H9 (cell line): ENCODE data around the gene GGACT. TPM values are rescaled to one million over a fixed set of nuclear protein-coding genes. Genes with fewer than 3 reads are reported as not detected.

Experiments
- DNase-seq: peaks from one replicate; pipeline ENCODE4 v3.0.0-alpha.2; 2017
- H2AFZ ChIP-seq: one replicate; pipeline ENCODE4 v1.6.1; 2013; ENCODE audit warnings: mild to moderate bottlenecking, low read length, control low read depth, moderate library complexity
- H2AK5ac ChIP-seq: 2 replicates; pipeline ENCODE4 v1.6.1; 2013; ENCODE audit warnings: low read length, control low read depth, mixed read lengths; ENCODE audit not compliant: insufficient read length
- H2BK120ac ChIP-seq: one replicate; pipeline ENCODE4 v1.6.1; 2013; ENCODE audit warnings: low read depth, mild to moderate bottlenecking, low read length, control low read depth, inconsistent platforms; ENCODE audit not compliant: poor library complexity, severe bottlenecking
- H2BK12ac ChIP-seq: 2 replicates; pipeline ENCODE4 v1.6.1; 2013; ENCODE audit warnings: low read length, control low read depth, mixed read lengths, low read depth; ENCODE audit not compliant: insufficient read length
- H2BK15ac ChIP-seq: 2 replicates; pipeline ENCODE4 v1.6.1; 2013; ENCODE audit warnings: low read depth, low read length, control low read depth
- H2BK20ac ChIP-seq: one replicate; pipeline ENCODE4 v1.6.1; 2013; ENCODE audit warnings: low read depth, mild to moderate bottlenecking, low read length, control low read depth, inconsistent platforms; ENCODE audit not compliant: poor library complexity, severe bottlenecking
- H2BK5ac ChIP-seq: 2 replicates; pipeline ENCODE4 v1.6.1; 2013; ENCODE audit warnings: low read length, control low read depth, mixed read lengths; ENCODE audit not compliant: insufficient read length
- H3K14ac ChIP-seq: 2 replicates; pipeline ENCODE4 v1.6.1; 2013; ENCODE audit warnings: low read length, control low read depth; ENCODE audit not compliant: insufficient read depth
- H3K18ac ChIP-seq: 2 replicates; pipeline ENCODE4 v1.6.1; 2013; ENCODE audit warnings: low read depth, mild to moderate bottlenecking, mixed read lengths, low read length, control low read depth; ENCODE audit not compliant: insufficient read length
- H3K23ac ChIP-seq: 2 replicates; pipeline ENCODE4 v1.6.1; 2013; ENCODE audit warnings: low read length, control low read depth, mixed read lengths, low read depth; ENCODE audit not compliant: insufficient read length
- H3K23me2 ChIP-seq: 2 replicates; pipeline ENCODE4 v1.6.1; 2013; ENCODE audit warnings: low read depth, mild to moderate bottlenecking, mixed read lengths, low read length, control low read depth; ENCODE audit not compliant: insufficient read length, poor library complexity, severe bottlenecking
- H3K27ac ChIP-seq: 2 replicates; pipeline ENCODE4 v1.5.1; 2013; ENCODE audit warnings: low read length, control low read depth, mixed read lengths, low read depth; ENCODE audit not compliant: insufficient read length
- H3K27me3 ChIP-seq: 2 replicates; pipeline ENCODE4 v1.6.1; 2013; ENCODE audit warnings: low read length, control low read depth, inconsistent platforms; ENCODE audit not compliant: insufficient read depth
- H3K4ac ChIP-seq: 2 replicates; pipeline ENCODE4 v1.6.1; 2013; ENCODE audit warnings: low read depth, mild to moderate bottlenecking, control low read depth, inconsistent platforms, low read length, moderate library complexity
- H3K4me1 ChIP-seq: 2 replicates; pipeline ENCODE4 v1.6.1; 2013; ENCODE audit warnings: low read length, control low read depth, inconsistent platforms; ENCODE audit not compliant: insufficient read depth
- H3K4me2 ChIP-seq: 2 replicates; pipeline ENCODE4 v1.6.1; 2013; ENCODE audit warnings: low read length, control low read depth, mixed read lengths; ENCODE audit not compliant: insufficient read length, insufficient read depth
- H3K56ac ChIP-seq: 2 replicates; pipeline ENCODE4 v1.6.1; 2013; ENCODE audit warnings: low read depth, mild to moderate bottlenecking, mixed read lengths, low read length, control low read depth; ENCODE audit not compliant: insufficient read length
- H3K79me1 ChIP-seq: 2 replicates; pipeline ENCODE4 v1.6.1; 2013; ENCODE audit warnings: low read depth, mild to moderate bottlenecking, moderate library complexity, low read length, control low read depth, inconsistent platforms; ENCODE audit not compliant: insufficient read depth, poor library complexity, severe bottlenecking
- H3K79me2 ChIP-seq: 2 replicates; pipeline ENCODE4 v1.6.1; 2013; ENCODE audit warnings: low read length, control low read depth, inconsistent platforms; ENCODE audit not compliant: insufficient read depth
- H3K9ac ChIP-seq: 2 replicates; pipeline ENCODE4 v1.6.1; 2013; ENCODE audit warnings: low read length, control low read depth, mixed read lengths; ENCODE audit not compliant: insufficient read length; ENCODE audit errors: extremely low read depth
- H3K9me3 ChIP-seq: one replicate; pipeline ENCODE4 v1.6.1; 2013; ENCODE audit warnings: low read depth, low read length, inconsistent platforms; ENCODE audit not compliant: control insufficient read depth
- H3T11ph ChIP-seq: one replicate; pipeline ENCODE4 v1.6.1; 2013; ENCODE audit warnings: mild to moderate bottlenecking, low read length, control low read depth, inconsistent platforms
- H4K20me1 ChIP-seq: one replicate; pipeline ENCODE4 v1.6.1; 2013; ENCODE audit not compliant: control insufficient read depth, insufficient read length, insufficient read depth
- H4K5ac ChIP-seq: 2 replicates; pipeline ENCODE4 v1.6.1; 2013; ENCODE audit warnings: low read depth, mild to moderate bottlenecking, mixed read lengths, low read length, control low read depth; ENCODE audit not compliant: insufficient read length
- H4K8ac ChIP-seq: replicated peaks from 2 replicates; pipeline ENCODE4 v1.6.1; 2013; ENCODE audit warnings: low read length, control low read depth, mixed read lengths, low read depth; ENCODE audit not compliant: insufficient read length
- H4K91ac ChIP-seq: 2 replicates; pipeline ENCODE4 v1.6.1; 2013; ENCODE audit warnings: low read depth, mild to moderate bottlenecking, moderate library complexity, mixed read lengths, low read length, control low read depth; ENCODE audit not compliant: insufficient read length
- H3K27ac Mint-ChIP-seq, 3 experiments: 2 replicates in 2 of 3; 3 replicates in 1 of 3; pipeline ENCODE4 v1.8.0; 2020 to 2021; ENCODE audit warnings: mixed read lengths in 3 of 3, mild to moderate bottlenecking in 1 of 3, moderate library complexity in 1 of 3
- H3K27me3 Mint-ChIP-seq: 2 replicates; pipeline ENCODE4 v1.8.0; 2021; ENCODE audit warnings: low read depth, mild to moderate bottlenecking, moderate library complexity, mixed read lengths
- H3K36me3 Mint-ChIP-seq, 3 experiments: 2 replicates in 2 of 3; 3 replicates in 1 of 3; pipeline ENCODE4 v1.8.0; 2020 to 2021; ENCODE audit warnings: low read depth in 3 of 3, mixed read lengths in 3 of 3; ENCODE audit not compliant: insufficient read depth in 1 of 3
- H3K4me1 Mint-ChIP-seq, 2 experiments: 2 replicates each; pipeline ENCODE4 v1.8.0; 2020; ENCODE audit warnings: mixed read lengths in 2 of 2
- H3K4me3 Mint-ChIP-seq, 2 experiments: 2 replicates in 1 of 2; 3 replicates in 1 of 2; pipeline ENCODE4 v1.8.0; 2020 to 2021; ENCODE audit warnings: mild to moderate bottlenecking in 2 of 2, mixed read lengths in 2 of 2, moderate library complexity in 1 of 2
- H3K9me3 Mint-ChIP-seq, 2 experiments: 2 replicates in 1 of 2; 3 replicates in 1 of 2; pipeline ENCODE4 v1.8.0; 2020; ENCODE audit warnings: mild to moderate bottlenecking in 2 of 2, mixed read lengths in 2 of 2, moderate library complexity in 1 of 2
- CTCF ChIP-seq: fragments of 200-600 bp; sonication (generic); conservative IDR thresholded peaks from 3 replicates; pipeline ENCODE4 v1.8.0; 2021; ENCODE audit warnings: antibody characterized with exemption, mild to moderate bottlenecking
- WGBS: extraction: QIAGEN DNeasy Blood & Tissue Kit; methylation state at CpG from one replicate; pipeline ENCODE4 v1.1.7; 2013; ENCODE audit warnings: missing lambda C conversion rate, low lambda C conversion rate, mixed read lengths; ENCODE audit not compliant: insufficient read length; ENCODE audit errors: extremely low coverage; 5-methylcytosine and 5-hydroxymethylcytosine counted together
- total RNA-seq: library from RNA; stranded (reverse); gene quantifications from 2 replicates; pipeline ENCODE4 v1.2.1, GENCODE V29; 2021

Gene GGACT
- total RNA-seq, 1 experiment from 2014 or later, result 1.3 TPM

- H3K56ac ChIP-seq, result no peak overlapping the region
- no CpG with 5 or more reads among the region's 21 CpGs for WGBS
Measured at GRCh38 chr13:100546713-100547405, 41.7 kb downstream of the GGACT start.

More at GRCh38 chr13:100546713-100547405, 41.7 kb downstream of the GGACT start:
- H4K5ac ChIP-seq, result no peak overlapping the region
- H2AFZ ChIP-seq, result no peak overlapping the region
- Mint-ChIP-seq H3K4me1 (peaks cover 4 to 21% of the 10 kb centered on the region in 2 experiments; a peak in 3 of 4 replicates), H3K27me3 (no peaks in the 10 kb centered on the region; the same call in 1 of the 2 replicates), H3K27ac (no peak overlapping the region), H3K4me3 (no peak overlapping the region), H3K36me3 (no peaks in the 10 kb centered on the region), H3K9me3 (no peaks in the 10 kb centered on the region)
- no peak overlapping the region for H3T11ph ChIP-seq
- no peak overlapping the region for H4K91ac ChIP-seq
- no peak overlapping the region for H3K27ac ChIP-seq
- TF ChIP-seq CTCF, result no peak
- H3K14ac ChIP-seq, result no peak overlapping the region
- H2BK15ac ChIP-seq, result no peak overlapping the region
- no peak overlapping the region for H2AK5ac ChIP-seq
- H3K4me2 ChIP-seq, result no peak overlapping the region
- H3K79me2 ChIP-seq, result no peaks in the 10 kb centered on the region
- H3K27me3 ChIP-seq, result no peaks in the 10 kb centered on the region
- H3K4ac ChIP-seq, result no peak overlapping the region
- no peaks in the 10 kb centered on the region for H3K23me2 ChIP-seq
- H3K4me1 ChIP-seq, result no peaks in the 10 kb centered on the region
- no peak for DNase-seq
- H3K79me1 ChIP-seq, result no peaks in the 10 kb centered on the region
- no peak overlapping the region for H2BK120ac ChIP-seq
- no peaks in the 10 kb centered on the region for H4K20me1 ChIP-seq
- no peak overlapping the region for H2BK20ac ChIP-seq
- no peaks in the 10 kb centered on the region for H3K9me3 ChIP-seq
- no peak overlapping the region for H2BK5ac ChIP-seq
- H3K23ac ChIP-seq, result no peak overlapping the region
- H3K9ac ChIP-seq, result no peak overlapping the region
- no peak overlapping the region for H3K18ac ChIP-seq
- H2BK12ac ChIP-seq, result no peak overlapping the region
- no peak overlapping the region for H4K8ac ChIP-seq
